ENCODE measurements around the gene CRP.

CRP gene

GRCh38 chr1:159699653-159700052 is 14.7 kb downstream of the CRP start:
- Histone ChIP-seq H3K9ac (ENCODE audit: low read depth, low read length, poor library complexity, severe bottlenecking) (no peak overlapping the region), H3K79me2 (ENCODE audit: insufficient read depth, low read length) (no peaks in the 10 kb centered on the region), H3K36me3 (ENCODE audit: insufficient read depth, low read length) (no peaks in the 10 kb centered on the region), H2AFZ (ENCODE audit: low read length) (no peak overlapping the region), H3K4me3 (ENCODE audit: low read length, poor library complexity, severe bottlenecking) (no peak overlapping the region), H4K20me1 (ENCODE audit: insufficient read depth, low read length, poor library complexity, severe bottlenecking) (no peaks in the 10 kb centered on the region), H3K4me2 (ENCODE audit: low read depth, low read length, poor library complexity, severe bottlenecking) (no peak overlapping the region), H3K4me1 (ENCODE audit: insufficient read depth, low read length, poor library complexity, severe bottlenecking) (no peaks in the 10 kb centered on the region), H3K9me3 (ENCODE audit: insufficient read depth, low read depth, low read length) (no peaks in the 10 kb centered on the region), H3F3A (ENCODE audit: low read depth) (no peaks in the 10 kb centered on the region), H3K9me2 (replicated peaks; ENCODE audit: low read depth, low read length) (no peaks in the 10 kb centered on the region), H3K27me3 (ENCODE audit: insufficient read depth, low read length, poor library complexity, severe bottlenecking) (no peaks in the 10 kb centered on the region)
- TF ChIP-seq CTCF (conservative IDR thresholded peaks at IDR 0.05; ENCODE audit: low read length) = no peak
- no peak for TF ChIP-seq EZH2phosphoT487 (IDR thresholded peaks at IDR 0.05; ENCODE audit: borderline replicate concordance)

GRCh38 chr1:159699246-159699645 is 15.1 kb downstream of the CRP start:
- H3F3A ChIP-seq (ENCODE audit: low read depth) = no peaks in the 10 kb centered on the region
- TF ChIP-seq CTCF (conservative IDR thresholded peaks at IDR 0.05; ENCODE audit: low read length) = no peak
- no peak for TF ChIP-seq EZH2phosphoT487 (IDR thresholded peaks at IDR 0.05; ENCODE audit: borderline replicate concordance)
- H4K20me1 ChIP-seq (ENCODE audit: insufficient read depth, low read length, poor library complexity, severe bottlenecking) = no peaks in the 10 kb centered on the region
- H3K79me2 ChIP-seq (ENCODE audit: insufficient read depth, low read length) = no peaks in the 10 kb centered on the region
- no peaks in the 10 kb centered on the region for H3K36me3 ChIP-seq (ENCODE audit: insufficient read depth, low read length)
- no peak overlapping the region for H2AFZ ChIP-seq (ENCODE audit: low read length)
- no peaks in the 10 kb centered on the region for H3K27me3 ChIP-seq (ENCODE audit: insufficient read depth, low read length, poor library complexity, severe bottlenecking)
- no peak overlapping the region for H3K4me2 ChIP-seq (ENCODE audit: low read depth, low read length, poor library complexity, severe bottlenecking)
- H3K9ac ChIP-seq (ENCODE audit: low read depth, low read length, poor library complexity, severe bottlenecking) = no peak overlapping the region
- H3K9me2 ChIP-seq (replicated peaks; ENCODE audit: low read depth, low read length) = no peaks in the 10 kb centered on the region
- H3K9me3 ChIP-seq (ENCODE audit: insufficient read depth, low read depth, low read length) = no peaks in the 10 kb centered on the region
- no peak overlapping the region for H3K4me3 ChIP-seq (ENCODE audit: low read length, poor library complexity, severe bottlenecking)
- H3K4me1 ChIP-seq (ENCODE audit: insufficient read depth, low read length, poor library complexity, severe bottlenecking) = no peaks in the 10 kb centered on the region

GRCh38 chr1:159687511-159687910 is 26.9 kb downstream of the CRP start:
- Histone ChIP-seq H3K27me3 (ENCODE audit: insufficient read depth, low read length, poor library complexity, severe bottlenecking) (no peaks in the 10 kb centered on the region), H3K9me3 (ENCODE audit: insufficient read depth, low read depth, low read length) (no peaks in the 10 kb centered on the region), H3K4me3 (ENCODE audit: low read length, poor library complexity, severe bottlenecking) (no peak overlapping the region), H3K9ac (ENCODE audit: low read depth, low read length, poor library complexity, severe bottlenecking) (no peak overlapping the region), H3K79me2 (ENCODE audit: insufficient read depth, low read length) (no peaks in the 10 kb centered on the region), H3F3A (ENCODE audit: low read depth) (no peaks in the 10 kb centered on the region), H3K4me2 (ENCODE audit: low read depth, low read length, poor library complexity, severe bottlenecking) (no peak overlapping the region), H3K4me1 (ENCODE audit: insufficient read depth, low read length, poor library complexity, severe bottlenecking) (no peaks in the 10 kb centered on the region), H3K9me2 (replicated peaks; ENCODE audit: low read depth, low read length) (no peaks in the 10 kb centered on the region), H3K36me3 (ENCODE audit: insufficient read depth, low read length) (no peaks in the 10 kb centered on the region), H4K20me1 (ENCODE audit: insufficient read depth, low read length, poor library complexity, severe bottlenecking) (no peaks in the 10 kb centered on the region), H2AFZ (ENCODE audit: low read length) (no peak overlapping the region)
- TF ChIP-seq CTCF (conservative IDR thresholded peaks at IDR 0.05; ENCODE audit: low read length) (no peak), EZH2phosphoT487 (IDR thresholded peaks at IDR 0.05; ENCODE audit: borderline replicate concordance) (no peak)

Data from Loucy (cell line).